Parathyroid adenoma (tissue), 2 donors: ENCODE data around the gene TNS3.

Experiments
- H2AFZ ChIP-seq: fragments of 300-600 bp; sonication (generic); one replicate; pipeline ENCODE4 v1.7.0; 2017; ENCODE audit warnings: antibody characterized with exemption, mild to moderate bottlenecking
- H3K27ac ChIP-seq: fragments of 300-600 bp; sonication (generic); one replicate; pipeline ENCODE4 v1.7.0; 2017
- H3K27me3 ChIP-seq: fragments of 300-600 bp; sonication (generic); one replicate; pipeline ENCODE4 v1.7.0; 2017; ENCODE audit warnings: low read length; ENCODE audit not compliant: control insufficient read depth, insufficient read depth
- H3K36me3 ChIP-seq: fragments of 300-600 bp; sonication (generic); one replicate; pipeline ENCODE4 v1.7.0; 2017; ENCODE audit warnings: low read length; ENCODE audit not compliant: control insufficient read depth, insufficient read depth
- H3K4me1 ChIP-seq: fragments of 300-600 bp; sonication (generic); one replicate; pipeline ENCODE4 v1.7.0; 2017; ENCODE audit warnings: control low read depth
- H3K4me2 ChIP-seq: fragments of 300-600 bp; sonication (generic); one replicate; pipeline ENCODE4 v1.7.0; 2017; ENCODE audit warnings: low read length
- H3K4me3 ChIP-seq: fragments of 300-600 bp; sonication (generic); one replicate; pipeline ENCODE4 v1.7.0; 2017; ENCODE audit warnings: low read depth, low read length
- H3K79me2 ChIP-seq: fragments of 300-600 bp; sonication (generic); one replicate; pipeline ENCODE4 v1.7.0; 2017; ENCODE audit warnings: control low read depth
- H3K9ac ChIP-seq: fragments of 300-600 bp; sonication (generic); one replicate; pipeline ENCODE4 v1.7.0; 2017; ENCODE audit warnings: mild to moderate bottlenecking
- H3K9me3 ChIP-seq: fragments of 300-600 bp; sonication (generic); one replicate; pipeline ENCODE4 v1.7.0; 2017; ENCODE audit warnings: low read length; ENCODE audit not compliant: control insufficient read depth
- TF ChIP-seq, protein P1 (sequence below): fragments of 300-600 bp; sonication (generic); IDR thresholded peaks from one replicate; pipeline ENCODE4 v1.7.0; 2017; ENCODE audit warnings: antibody characterized with exemption, mild to moderate bottlenecking
- donor health status: primary hyperparathyroidism.

TNS3 gene

DNA sequence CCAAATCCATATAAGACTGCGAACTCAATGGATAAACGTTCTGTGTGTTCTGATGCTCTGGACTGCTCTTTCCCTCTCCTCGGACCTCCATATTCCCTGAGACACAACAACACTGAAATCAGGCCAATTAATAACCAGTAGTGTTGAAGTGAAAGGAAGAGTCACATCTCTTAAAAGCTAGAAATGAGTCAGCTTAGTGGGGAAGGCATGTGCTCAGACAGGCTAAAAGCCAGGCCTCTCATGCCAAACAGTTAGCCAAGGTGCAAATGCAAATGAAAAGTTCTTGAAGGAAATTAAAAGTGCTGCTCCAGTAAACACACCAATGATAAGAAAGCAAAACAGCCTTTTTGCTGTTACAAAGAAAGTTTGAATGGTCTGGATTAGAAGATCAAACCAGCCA, 29.3 kb downstream of the TNS3 start:
- Histone ChIP-seq H3K9me3 (no peaks in the 10 kb centered on the region), H3K27me3 (no peaks in the 10 kb centered on the region), H3K27ac (no peak overlapping the region), H3K9ac (no peak overlapping the region), H2AFZ (no peak overlapping the region), H3K79me2 (peaks cover 17% of the 10 kb centered on the region), H3K4me3 (no peak overlapping the region), H3K4me2 (no peak overlapping the region), H3K4me1 (no peaks in the 10 kb centered on the region), H3K36me3 (no peaks in the 10 kb centered on the region)
- TF ChIP-seq, protein P1, sequence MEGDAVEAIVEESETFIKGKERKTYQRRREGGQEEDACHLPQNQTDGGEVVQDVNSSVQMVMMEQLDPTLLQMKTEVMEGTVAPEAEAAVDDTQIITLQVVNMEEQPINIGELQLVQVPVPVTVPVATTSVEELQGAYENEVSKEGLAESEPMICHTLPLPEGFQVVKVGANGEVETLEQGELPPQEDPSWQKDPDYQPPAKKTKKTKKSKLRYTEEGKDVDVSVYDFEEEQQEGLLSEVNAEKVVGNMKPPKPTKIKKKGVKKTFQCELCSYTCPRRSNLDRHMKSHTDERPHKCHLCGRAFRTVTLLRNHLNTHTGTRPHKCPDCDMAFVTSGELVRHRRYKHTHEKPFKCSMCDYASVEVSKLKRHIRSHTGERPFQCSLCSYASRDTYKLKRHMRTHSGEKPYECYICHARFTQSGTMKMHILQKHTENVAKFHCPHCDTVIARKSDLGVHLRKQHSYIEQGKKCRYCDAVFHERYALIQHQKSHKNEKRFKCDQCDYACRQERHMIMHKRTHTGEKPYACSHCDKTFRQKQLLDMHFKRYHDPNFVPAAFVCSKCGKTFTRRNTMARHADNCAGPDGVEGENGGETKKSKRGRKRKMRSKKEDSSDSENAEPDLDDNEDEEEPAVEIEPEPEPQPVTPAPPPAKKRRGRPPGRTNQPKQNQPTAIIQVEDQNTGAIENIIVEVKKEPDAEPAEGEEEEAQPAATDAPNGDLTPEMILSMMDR = no peak

DNA sequence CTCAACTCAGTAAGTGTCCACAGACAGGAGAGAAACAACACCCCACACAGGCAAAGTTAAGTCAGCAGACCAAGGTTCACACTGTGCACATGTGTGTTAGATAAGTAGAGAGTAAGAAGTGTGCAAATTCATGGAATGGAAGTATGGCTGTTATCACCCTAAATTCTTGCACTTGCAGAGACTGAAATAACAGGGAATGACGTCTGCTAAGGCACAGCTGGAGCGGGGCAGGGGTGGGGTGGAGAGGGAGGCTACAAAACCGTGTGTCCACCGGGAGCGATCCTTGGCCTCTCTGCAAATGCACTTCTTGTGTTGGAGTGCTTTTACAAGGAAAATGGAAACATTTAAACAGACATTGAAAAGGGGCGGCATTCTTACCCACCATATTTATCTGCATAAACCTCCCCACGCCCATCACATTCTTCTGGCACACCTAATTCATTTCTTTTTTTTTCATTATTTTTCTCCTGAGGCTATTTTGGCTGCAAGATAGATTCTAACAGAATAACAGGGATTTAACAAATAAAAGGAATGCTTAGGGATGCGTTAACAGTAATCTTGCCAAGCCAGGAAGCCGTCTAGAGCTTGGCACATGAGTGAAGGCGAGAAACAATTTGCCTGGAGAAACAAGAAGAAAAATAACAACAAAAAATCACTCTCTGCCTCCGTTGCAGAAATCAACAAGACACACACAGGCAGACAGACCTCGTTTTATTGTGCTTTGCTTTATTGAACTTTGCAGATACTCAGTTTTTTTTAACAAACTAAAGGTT, 30.1 kb downstream of the TNS3 start:
- no peaks in the 10 kb centered on the region for H3K27me3 ChIP-seq
- no peaks in the 10 kb centered on the region for H3K9me3 ChIP-seq
- TF ChIP-seq, protein P1 = no peak
- peaks cover 17% of the 10 kb centered on the region for H3K79me2 ChIP-seq
- H3K36me3 ChIP-seq = no peaks in the 10 kb centered on the region
- H3K4me2 ChIP-seq = no peak overlapping the region
- H2AFZ ChIP-seq = no peak overlapping the region
- H3K4me3 ChIP-seq = no peak overlapping the region
- H3K4me1 ChIP-seq = no peaks in the 10 kb centered on the region
- H3K9ac ChIP-seq = no peak overlapping the region
- no peak overlapping the region for H3K27ac ChIP-seq

DNA sequence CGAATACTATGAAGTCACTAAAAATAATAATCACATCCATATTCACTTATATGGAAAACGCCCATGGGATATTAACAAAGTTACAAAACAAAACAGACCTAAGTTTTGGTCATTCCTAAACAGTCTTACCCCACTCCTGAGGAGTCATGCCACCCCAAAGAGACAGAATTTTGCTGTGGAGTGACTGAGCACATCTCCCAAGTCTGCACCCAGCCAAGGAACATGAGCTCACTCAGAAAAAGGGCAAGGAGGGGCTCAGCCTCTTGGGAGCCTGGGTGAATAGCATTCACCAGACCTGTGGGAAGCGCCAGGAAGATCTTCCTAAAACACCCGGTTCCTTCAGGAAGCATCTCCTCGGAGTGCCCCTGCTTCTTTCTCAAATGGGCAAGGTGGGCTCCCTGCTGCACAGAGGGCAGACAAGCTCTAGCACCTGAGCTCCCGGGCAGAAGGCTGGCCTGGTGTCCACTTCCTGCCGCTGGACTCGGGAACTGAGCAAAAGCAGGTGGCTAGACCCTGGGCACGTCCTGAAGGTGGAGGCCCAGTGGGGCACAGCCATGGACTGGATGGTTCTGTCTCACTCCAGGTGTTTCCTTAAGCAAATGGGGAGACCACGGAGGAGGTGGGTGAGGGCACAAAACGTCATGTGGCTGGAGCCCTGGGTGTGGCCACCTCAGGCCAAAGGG, 31.0 kb downstream of the TNS3 start:
- no peak overlapping the region for H3K4me3 ChIP-seq

GRCh38 chr7:47549916-47550315, 32.0 kb downstream of the TNS3 start:
- Histone ChIP-seq H3K27me3 (no peaks in the 10 kb centered on the region), H3K36me3 (no peaks in the 10 kb centered on the region), H3K4me3 (no peak overlapping the region), H3K79me2 (peaks cover 15% of the 10 kb centered on the region), H3K27ac (no peak overlapping the region), H3K9ac (no peak overlapping the region), H3K9me3 (no peaks in the 10 kb centered on the region), H3K4me1 (no peaks in the 10 kb centered on the region), H3K4me2 (no peak overlapping the region), H2AFZ (no peak overlapping the region)
- TF ChIP-seq, protein P1 = no peak

More for the DNA sequence above, 31.0 kb downstream of the TNS3 start:
- Histone ChIP-seq H3K4me2 (no peak overlapping the region), H3K9ac (no peak overlapping the region), H3K4me1 (no peaks in the 10 kb centered on the region), H2AFZ (no peak overlapping the region), H3K27me3 (no peaks in the 10 kb centered on the region), H3K36me3 (no peaks in the 10 kb centered on the region), H3K79me2 (peaks cover 17% of the 10 kb centered on the region), H3K9me3 (no peaks in the 10 kb centered on the region), H3K27ac (no peak overlapping the region)
- TF ChIP-seq, protein P1 = no peak
